NT2/D1 (cell line): ENCODE data around the gene GAS7.

Source experiments
- DNase-seq: peaks from one replicate; pipeline ENCODE4 v3.0.0-alpha.2; 2011; ENCODE audit warnings: low read depth, low spot score
- H3K27me3 ChIP-seq: 2 replicates; pipeline ENCODE4 v1.6.0; 2011; ENCODE audit warnings: mild to moderate bottlenecking; ENCODE audit not compliant: insufficient read length, insufficient read depth
- H3K36me3 ChIP-seq: 2 replicates; pipeline ENCODE4 v1.6.1; 2011; ENCODE audit warnings: mild to moderate bottlenecking, low read length, mixed read lengths; ENCODE audit not compliant: insufficient read depth, insufficient read length
- H3K4me1 ChIP-seq: 2 replicates; pipeline ENCODE4 v1.5.1; 2011; ENCODE audit not compliant: insufficient read depth, insufficient read length
- H3K4me3 ChIP-seq: 2 replicates; pipeline ENCODE4 v1.5.1; 2011; ENCODE audit warnings: low read depth; ENCODE audit not compliant: insufficient read length
- H3K9ac ChIP-seq: 2 replicates; pipeline ENCODE4 v1.6.0; 2011; ENCODE audit warnings: low read depth; ENCODE audit not compliant: insufficient read length
- H3K9me3 ChIP-seq: 2 replicates; pipeline ENCODE4 v1.5.1; 2011; ENCODE audit warnings: mild to moderate bottlenecking, low read length; ENCODE audit not compliant: insufficient read depth
- SUZ12 ChIP-seq: IDR thresholded peaks from 2 replicates; pipeline ENCODE4 v1.6.1; 2011; ENCODE audit not compliant: insufficient read length, insufficient read depth; ENCODE audit errors: extremely low read depth
- YY1 ChIP-seq: IDR thresholded peaks from 2 replicates; pipeline ENCODE4 v1.6.1; 2011; ENCODE audit not compliant: insufficient read length, insufficient read depth
- ZNF274 ChIP-seq: IDR thresholded peaks from 2 replicates; pipeline ENCODE4 v1.6.1; 2011; ENCODE audit warnings: mild to moderate bottlenecking, low read depth, low read length

The GAS7 gene

GRCh38 chr17:10198509-10199249, at the start of gene GAS7:
Gene GAS7, minus strand, starts transcription at chr17:10198606.
- DNase-seq: no peak
- Histone ChIP-seq H3K27me3 (peaks cover 17% of the 10 kb centered on the region), H3K9ac (peak within 1 kb of the TSS; percentile 92), H3K4me3 (peak within 1 kb of the TSS; percentile 86), H3K9me3 (peaks cover 23% of the 10 kb centered on the region; the same call in 1 of the 2 replicates), H3K4me1 (no peaks in the 10 kb centered on the region), H3K36me3 (peaks cover 10% of the 10 kb centered on the region)
- TF ChIP-seq SUZ12 (no peak), ZNF274 (no peak), YY1 (no peak)

- no peak for DNase-seq
- no peaks in the 10 kb centered on the region for H3K27me3 ChIP-seq
- no peaks in the 10 kb centered on the region for H3K36me3 ChIP-seq
- TF ChIP-seq YY1 (no peak), ZNF274 (no peak), SUZ12 (no peak)
- no peak overlapping the region for H3K9ac ChIP-seq
- no peaks in the 10 kb centered on the region for H3K9me3 ChIP-seq
- H3K4me1 ChIP-seq: no peaks in the 10 kb centered on the region
- H3K4me3 ChIP-seq: no peak overlapping the region
Measured at GRCh38 chr17:10247810-10248209, 49.4 kb upstream of the GAS7 start.

- Histone ChIP-seq H3K4me1 (no peaks in the 10 kb centered on the region), H3K27me3 (no peaks in the 10 kb centered on the region), H3K36me3 (no peaks in the 10 kb centered on the region), H3K9me3 (no peaks in the 10 kb centered on the region), H3K9ac (no peak overlapping the region), H3K4me3 (no peak overlapping the region)
- DNase-seq: no peak
- TF ChIP-seq YY1: no peak
- no peak for TF ChIP-seq ZNF274
- TF ChIP-seq SUZ12: no peak
Measured at GRCh38 chr17:10243883-10244844, 45.8 kb upstream of the GAS7 start.

- Histone ChIP-seq H3K9ac (no peak overlapping the region), H3K9me3 (no peaks in the 10 kb centered on the region), H3K36me3 (no peaks in the 10 kb centered on the region), H3K4me1 (no peaks in the 10 kb centered on the region), H3K4me3 (no peak overlapping the region), H3K27me3 (no peaks in the 10 kb centered on the region)
- no peak for TF ChIP-seq SUZ12
- no peak for TF ChIP-seq ZNF274
- no peak for TF ChIP-seq YY1
- no peak for DNase-seq
Measured at GRCh38 chr17:10241781-10242180, 43.4 kb upstream of the GAS7 start.

- Histone ChIP-seq H3K36me3 (no peaks in the 10 kb centered on the region), H3K27me3 (no peaks in the 10 kb centered on the region), H3K4me3 (no peak overlapping the region), H3K9me3 (no peaks in the 10 kb centered on the region), H3K4me1 (no peaks in the 10 kb centered on the region), H3K9ac (no peak overlapping the region)
- TF ChIP-seq ZNF274 (no peak), YY1 (no peak), SUZ12 (no peak)
- DNase-seq: no peak
Measured at GRCh38 chr17:10238661-10239060, 40.3 kb upstream of the GAS7 start.

GRCh38 chr17:10234033-10234432, 35.6 kb upstream of the GAS7 start:
- H3K36me3 ChIP-seq: no peaks in the 10 kb centered on the region
- no peaks in the 10 kb centered on the region for H3K27me3 ChIP-seq
- H3K4me1 ChIP-seq: no peaks in the 10 kb centered on the region
- no peak for DNase-seq
- TF ChIP-seq SUZ12 (no peak), ZNF274 (no peak), YY1 (no peak)
- no peak overlapping the region for H3K4me3 ChIP-seq
- H3K9me3 ChIP-seq: no peaks in the 10 kb centered on the region
- no peak overlapping the region for H3K9ac ChIP-seq

GRCh38 chr17:10233161-10233560, 34.8 kb upstream of the GAS7 start:
- no peaks in the 10 kb centered on the region for H3K36me3 ChIP-seq
- no peaks in the 10 kb centered on the region for H3K4me1 ChIP-seq
- no peaks in the 10 kb centered on the region for H3K9me3 ChIP-seq
- no peak for TF ChIP-seq ZNF274
- TF ChIP-seq SUZ12: no peak
- no peak for TF ChIP-seq YY1
- no peaks in the 10 kb centered on the region for H3K27me3 ChIP-seq
- DNase-seq: no peak
- H3K9ac ChIP-seq: no peak overlapping the region
- H3K4me3 ChIP-seq: no peak overlapping the region
